ENCODE results near the gene FRAT2.

- TF ChIP-seq POLR2A (IDR thresholded peaks at IDR 0.05) (no peak), CTCF (IDR thresholded peaks at IDR 0.05 in 4 of 5, conservative IDR thresholded peaks at IDR 0.05 in 1 of 5) (no peak)
These were observed 19.4 kb upstream of the FRAT2 start for GRCh38 chr10:97353945-97354344.
